ENCODE data around the gene BIN2.
"Not testable (repeated sequence)": the region's sequence is repeated elsewhere in the genome, so short reads cannot be mapped to it uniquely, and the experiment has no call there.

BIN2 gene

GRCh38 chr12:51339750-51340149, 15.8 kb upstream of the BIN2 start:
- TF ChIP-seq CTCF (IDR thresholded peaks at IDR 0.05; ENCODE audit: poor library complexity, severe bottlenecking) = no peak
- DNase-seq (ENCODE audit: low spot score) = no peak
- H3K27ac ChIP-seq (ENCODE audit: poor library complexity, severe bottlenecking) = no peak overlapping the region
- H3K27me3 ChIP-seq (ENCODE audit: insufficient read depth, poor library complexity, severe bottlenecking) = no peaks in the 10 kb centered on the region
- H3K36me3 ChIP-seq (ENCODE audit: low read depth) = no peaks in the 10 kb centered on the region
- H3K4me3 ChIP-seq (ENCODE audit: severe bottlenecking) = no peak overlapping the region
- no peaks in the 10 kb centered on the region for H3K9me3 ChIP-seq (ENCODE audit: severe bottlenecking)
- ATAC-seq (ENCODE audit: low read depth) = no peak
- H3K4me1 ChIP-seq (ENCODE audit: insufficient read depth, poor library complexity, severe bottlenecking) = no peaks in the 10 kb centered on the region

GRCh38 chr12:51337336-51337735, 13.4 kb upstream of the BIN2 start:
- not testable (repeated sequence) for H3K27ac ChIP-seq (ENCODE audit: poor library complexity, severe bottlenecking); H3K27me3 ChIP-seq (ENCODE audit: insufficient read depth, poor library complexity, severe bottlenecking); H3K9me3 ChIP-seq (ENCODE audit: severe bottlenecking); ATAC-seq (ENCODE audit: low read depth); DNase-seq (ENCODE audit: low spot score); H3K4me3 ChIP-seq (ENCODE audit: severe bottlenecking); H3K4me1 ChIP-seq (ENCODE audit: insufficient read depth, poor library complexity, severe bottlenecking); H3K36me3 ChIP-seq (ENCODE audit: low read depth)

- Histone ChIP-seq H3K4me3 (ENCODE audit: severe bottlenecking) (no peak overlapping the region), H3K27ac (ENCODE audit: poor library complexity, severe bottlenecking) (no peak overlapping the region), H3K27me3 (ENCODE audit: insufficient read depth, poor library complexity, severe bottlenecking) (no peaks in the 10 kb centered on the region), H3K36me3 (ENCODE audit: low read depth) (no peaks in the 10 kb centered on the region), H3K4me1 (ENCODE audit: insufficient read depth, poor library complexity, severe bottlenecking) (no peaks in the 10 kb centered on the region), H3K9me3 (ENCODE audit: severe bottlenecking) (no peaks in the 10 kb centered on the region)
- no peak for ATAC-seq (ENCODE audit: low read depth)
- no peak for TF ChIP-seq CTCF (IDR thresholded peaks at IDR 0.05; ENCODE audit: poor library complexity, severe bottlenecking)
- no peak for DNase-seq (ENCODE audit: low spot score)
Measured at GRCh38 chr12:51335931-51336330, 12.0 kb upstream of the BIN2 start.

GRCh38 chr12:51334764-51335163, 10.8 kb upstream of the BIN2 start:
- no peak for TF ChIP-seq CTCF (IDR thresholded peaks at IDR 0.05; ENCODE audit: poor library complexity, severe bottlenecking)

GRCh38 chr12:51333536-51333935, 9.6 kb upstream of the BIN2 start:
- Histone ChIP-seq H3K27me3 (ENCODE audit: insufficient read depth, poor library complexity, severe bottlenecking) (no peaks in the 10 kb centered on the region), H3K9me3 (ENCODE audit: severe bottlenecking) (no peaks in the 10 kb centered on the region), H3K36me3 (ENCODE audit: low read depth) (no peaks in the 10 kb centered on the region), H3K27ac (ENCODE audit: poor library complexity, severe bottlenecking) (no peak overlapping the region), H3K4me1 (ENCODE audit: insufficient read depth, poor library complexity, severe bottlenecking) (no peaks in the 10 kb centered on the region), H3K4me3 (ENCODE audit: severe bottlenecking) (no peak overlapping the region)
- ATAC-seq (ENCODE audit: low read depth) (no peak), DNase-seq (ENCODE audit: low spot score) (no peak)
- no peak for TF ChIP-seq CTCF (IDR thresholded peaks at IDR 0.05; ENCODE audit: poor library complexity, severe bottlenecking)

More at GRCh38 chr12:51334764-51335163, 10.8 kb upstream of the BIN2 start:
- H3K4me3 ChIP-seq (ENCODE audit: severe bottlenecking) = no peak overlapping the region
- no peaks in the 10 kb centered on the region for H3K36me3 ChIP-seq (ENCODE audit: low read depth)
- no peaks in the 10 kb centered on the region for H3K9me3 ChIP-seq (ENCODE audit: severe bottlenecking)
- ATAC-seq (ENCODE audit: low read depth) = no peak
- DNase-seq (ENCODE audit: low spot score) = no peak
- H3K27ac ChIP-seq (ENCODE audit: poor library complexity, severe bottlenecking) = no peak overlapping the region
- H3K27me3 ChIP-seq (ENCODE audit: insufficient read depth, poor library complexity, severe bottlenecking) = no peaks in the 10 kb centered on the region
- H3K4me1 ChIP-seq (ENCODE audit: insufficient read depth, poor library complexity, severe bottlenecking) = no peaks in the 10 kb centered on the region
